Measurements from ENCODE around the gene TBX1.

TBX1 gene

GRCh38 chr22:19742160-19743066 lies 18.2 kb upstream of the TBX1 start:
- Histone ChIP-seq H3K4me3 (ENCODE audit: low read length) (no peak overlapping the region), H3K9ac (ENCODE audit: low read depth, low read length) (no peak overlapping the region), H3K4me2 (ENCODE audit: low read length) (no peak overlapping the region), H3K27me3 (ENCODE audit: control insufficient read depth, insufficient read depth, low read length) (no peaks in the 10 kb centered on the region), H3K4me1 (ENCODE audit: control insufficient read depth, insufficient read depth, low read length) (peaks cover 23% of the 10 kb centered on the region), H3K36me3 (ENCODE audit: insufficient read depth, low read length) (no peaks in the 10 kb centered on the region), H3K9me3 (replicated peaks; ENCODE audit: low read length) (no peaks in the 10 kb centered on the region)

GRCh38 chr22:19743081-19743480 lies 17.5 kb upstream of the TBX1 start:
- H3K27me3 ChIP-seq (ENCODE audit: control insufficient read depth, insufficient read depth, low read length) = no peaks in the 10 kb centered on the region
- H3K36me3 ChIP-seq (ENCODE audit: insufficient read depth, low read length) = no peaks in the 10 kb centered on the region
- H3K9ac ChIP-seq (ENCODE audit: low read depth, low read length) = no peak overlapping the region
- H3K9me3 ChIP-seq (replicated peaks; ENCODE audit: low read length) = no peaks in the 10 kb centered on the region
- H3K4me2 ChIP-seq (ENCODE audit: low read length) = no peak overlapping the region
- no peak overlapping the region for H3K4me3 ChIP-seq (ENCODE audit: low read length)
- peaks cover 23% of the 10 kb centered on the region for H3K4me1 ChIP-seq (ENCODE audit: control insufficient read depth, insufficient read depth, low read length)

- no peak overlapping the region for H3K4me3 ChIP-seq (ENCODE audit: low read length)
- H3K36me3 ChIP-seq (ENCODE audit: insufficient read depth, low read length) = no peaks in the 10 kb centered on the region
- no peaks in the 10 kb centered on the region for H3K27me3 ChIP-seq (ENCODE audit: control insufficient read depth, insufficient read depth, low read length)
- H3K9me3 ChIP-seq (replicated peaks; ENCODE audit: low read length) = no peaks in the 10 kb centered on the region
- no peak overlapping the region for H3K9ac ChIP-seq (ENCODE audit: low read depth, low read length)
- peaks cover 23% of the 10 kb centered on the region for H3K4me1 ChIP-seq (ENCODE audit: control insufficient read depth, insufficient read depth, low read length)
- H3K4me2 ChIP-seq (ENCODE audit: low read length) = no peak overlapping the region
These were observed 16.9 kb upstream of the TBX1 start for GRCh38 chr22:19743651-19744050.

- H3K9ac ChIP-seq (ENCODE audit: low read depth, low read length) = peak overlapping the region; percentile 18
- no peak overlapping the region for H3K4me2 ChIP-seq (ENCODE audit: low read length)
- peaks cover 25% of the 10 kb centered on the region for H3K4me1 ChIP-seq (ENCODE audit: control insufficient read depth, insufficient read depth, low read length)
- no peak overlapping the region for H3K4me3 ChIP-seq (ENCODE audit: low read length)
- H3K36me3 ChIP-seq (ENCODE audit: insufficient read depth, low read length) = no peaks in the 10 kb centered on the region
- H3K27me3 ChIP-seq (ENCODE audit: control insufficient read depth, insufficient read depth, low read length) = no peaks in the 10 kb centered on the region
- no peaks in the 10 kb centered on the region for H3K9me3 ChIP-seq (replicated peaks; ENCODE audit: low read length)
These were observed 16.1 kb upstream of the TBX1 start for GRCh38 chr22:19744350-19745006.

GRCh38 chr22:19745155-19746101 lies 15.2 kb upstream of the TBX1 start:
- H3K4me3 ChIP-seq (ENCODE audit: low read length) = no peak overlapping the region
- H3K9ac ChIP-seq (ENCODE audit: low read depth, low read length) = peak overlapping the region; percentile 66
- no peaks in the 10 kb centered on the region for H3K36me3 ChIP-seq (ENCODE audit: insufficient read depth, low read length)
- H3K4me1 ChIP-seq (ENCODE audit: control insufficient read depth, insufficient read depth, low read length) = peaks cover 33% of the 10 kb centered on the region
- no peaks in the 10 kb centered on the region for H3K27me3 ChIP-seq (ENCODE audit: control insufficient read depth, insufficient read depth, low read length)
- H3K4me2 ChIP-seq (ENCODE audit: low read length) = no peak overlapping the region
- H3K9me3 ChIP-seq (replicated peaks; ENCODE audit: low read length) = no peaks in the 10 kb centered on the region

GRCh38 chr22:19746726-19747125 lies 13.9 kb upstream of the TBX1 start:
- no peak overlapping the region for H3K4me2 ChIP-seq (ENCODE audit: low read length)
- no peak overlapping the region for H3K4me3 ChIP-seq (ENCODE audit: low read length)
- peaks cover 37% of the 10 kb centered on the region for H3K4me1 ChIP-seq (ENCODE audit: control insufficient read depth, insufficient read depth, low read length)
- H3K27me3 ChIP-seq (ENCODE audit: control insufficient read depth, insufficient read depth, low read length) = no peaks in the 10 kb centered on the region
- H3K9ac ChIP-seq (ENCODE audit: low read depth, low read length) = no peak overlapping the region
- no peaks in the 10 kb centered on the region for H3K9me3 ChIP-seq (replicated peaks; ENCODE audit: low read length)
- H3K36me3 ChIP-seq (ENCODE audit: insufficient read depth, low read length) = no peaks in the 10 kb centered on the region

- no peak overlapping the region for H3K9ac ChIP-seq (ENCODE audit: low read depth, low read length)
- no peak overlapping the region for H3K4me2 ChIP-seq (ENCODE audit: low read length)
- no peaks in the 10 kb centered on the region for H3K9me3 ChIP-seq (replicated peaks; ENCODE audit: low read length)
- no peak overlapping the region for H3K4me3 ChIP-seq (ENCODE audit: low read length)
- H3K27me3 ChIP-seq (ENCODE audit: control insufficient read depth, insufficient read depth, low read length) = no peaks in the 10 kb centered on the region
- H3K4me1 ChIP-seq (ENCODE audit: control insufficient read depth, insufficient read depth, low read length) = peaks cover 37% of the 10 kb centered on the region
- no peaks in the 10 kb centered on the region for H3K36me3 ChIP-seq (ENCODE audit: insufficient read depth, low read length)
These were observed 13.0 kb upstream of the TBX1 start for GRCh38 chr22:19747551-19747950.

GRCh38 chr22:19748139-19748538 lies 12.4 kb upstream of the TBX1 start:
- Histone ChIP-seq H3K9ac (ENCODE audit: low read depth, low read length) (no peak overlapping the region), H3K4me3 (ENCODE audit: low read length) (no peak overlapping the region), H3K4me2 (ENCODE audit: low read length) (no peak overlapping the region), H3K27me3 (ENCODE audit: control insufficient read depth, insufficient read depth, low read length) (no peaks in the 10 kb centered on the region), H3K4me1 (ENCODE audit: control insufficient read depth, insufficient read depth, low read length) (peaks cover 37% of the 10 kb centered on the region), H3K9me3 (replicated peaks; ENCODE audit: low read length) (no peaks in the 10 kb centered on the region), H3K36me3 (ENCODE audit: insufficient read depth, low read length) (no peaks in the 10 kb centered on the region)

GRCh38 chr22:19748991-19749664 lies 11.4 kb upstream of the TBX1 start:
- Histone ChIP-seq H3K4me3 (ENCODE audit: low read length) (no peak overlapping the region), H3K9me3 (replicated peaks; ENCODE audit: low read length) (no peaks in the 10 kb centered on the region), H3K9ac (ENCODE audit: low read depth, low read length) (no peak overlapping the region), H3K36me3 (ENCODE audit: insufficient read depth, low read length) (no peaks in the 10 kb centered on the region), H3K27me3 (ENCODE audit: control insufficient read depth, insufficient read depth, low read length) (peaks cover 9% of the 10 kb centered on the region), H3K4me2 (ENCODE audit: low read length) (no peak overlapping the region), H3K4me1 (ENCODE audit: control insufficient read depth, insufficient read depth, low read length) (peaks cover 37% of the 10 kb centered on the region)

- no peak overlapping the region for H3K4me3 ChIP-seq (ENCODE audit: low read length)
These were observed 10.7 kb upstream of the TBX1 start for GRCh38 chr22:19749876-19750275.

More at GRCh38 chr22:19749876-19750275, 10.7 kb upstream of the TBX1 start:
- Histone ChIP-seq H3K9ac (ENCODE audit: low read depth, low read length) (no peak overlapping the region), H3K4me2 (ENCODE audit: low read length) (no peak overlapping the region), H3K36me3 (ENCODE audit: insufficient read depth, low read length) (no peaks in the 10 kb centered on the region), H3K4me1 (ENCODE audit: control insufficient read depth, insufficient read depth, low read length) (peaks cover 36% of the 10 kb centered on the region), H3K27me3 (ENCODE audit: control insufficient read depth, insufficient read depth, low read length) (peaks cover 17% of the 10 kb centered on the region), H3K9me3 (replicated peaks; ENCODE audit: low read length) (no peaks in the 10 kb centered on the region)
